DMS53 treated with DMSO at 0.1 percent for 48 hours (cell line): Measurements from ENCODE around the gene FOXG1.

ENCODE experiments used
- DNase-seq: peaks from one replicate; lab custom pipeline; 2025; ENCODE audit not compliant: unreplicated experiment; lab: John Stamatoyannopoulos, UW

The FOXG1 gene

DNA sequence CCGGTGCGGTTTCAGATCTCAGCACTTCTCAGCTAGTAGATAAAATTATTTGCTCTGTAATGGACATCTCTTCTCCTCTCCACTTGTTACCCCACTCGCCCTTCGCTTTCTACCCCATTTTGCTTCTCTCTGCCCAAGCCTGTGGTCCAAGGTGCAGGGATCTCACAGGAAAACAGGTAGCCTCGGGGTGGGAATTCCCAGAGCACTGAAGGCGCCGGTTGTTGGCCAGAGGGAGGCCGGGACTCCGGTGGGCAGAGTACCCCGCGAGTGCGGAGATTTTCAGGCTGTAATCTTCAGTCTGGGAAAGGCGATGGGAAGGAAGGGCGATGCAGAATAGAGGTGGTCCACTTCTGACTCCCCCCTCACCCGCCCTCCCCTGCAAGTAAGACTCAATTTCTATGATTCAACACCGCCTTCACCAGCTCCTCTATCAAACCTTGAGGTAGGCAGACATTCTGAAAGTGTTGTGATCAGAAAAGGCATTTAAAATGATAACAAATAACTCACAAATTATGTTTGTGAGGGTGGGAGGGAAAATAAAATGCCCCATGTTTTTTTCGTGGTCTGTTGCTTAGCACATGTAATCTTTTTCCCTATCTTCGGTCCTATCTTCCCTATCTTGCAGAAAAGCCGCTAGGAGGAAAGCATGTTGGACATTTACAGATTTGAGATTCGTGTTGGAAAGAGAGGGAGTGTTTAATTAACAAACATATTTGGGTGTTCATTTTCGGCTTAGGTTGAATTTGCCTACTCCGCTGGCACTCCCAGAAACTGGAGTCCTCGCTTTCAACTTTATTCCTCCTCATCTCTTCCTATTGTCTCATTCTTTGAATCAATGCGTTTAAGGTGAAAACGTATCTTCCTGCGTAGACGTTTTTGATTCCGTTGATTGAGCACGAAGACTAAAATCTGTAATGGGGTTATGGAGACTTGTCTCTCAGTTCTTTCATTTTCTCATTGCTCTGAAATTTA is 8.5 kb downstream of the FOXG1 start:
- no peak for DNase-seq

GRCh38 chr14:28776482-28777266 is 10.1 kb downstream of the FOXG1 start:
- DNase-seq: no peak

- no peak for DNase-seq
These were observed 11.0 kb downstream of the FOXG1 start for GRCh38 chr14:28777471-28778137.

GRCh38 chr14:28778138-28779117 is 11.8 kb downstream of the FOXG1 start:
- no peak for DNase-seq

- DNase-seq: no peak
These were observed 12.9 kb downstream of the FOXG1 start for GRCh38 chr14:28779456-28779855.

DNA sequence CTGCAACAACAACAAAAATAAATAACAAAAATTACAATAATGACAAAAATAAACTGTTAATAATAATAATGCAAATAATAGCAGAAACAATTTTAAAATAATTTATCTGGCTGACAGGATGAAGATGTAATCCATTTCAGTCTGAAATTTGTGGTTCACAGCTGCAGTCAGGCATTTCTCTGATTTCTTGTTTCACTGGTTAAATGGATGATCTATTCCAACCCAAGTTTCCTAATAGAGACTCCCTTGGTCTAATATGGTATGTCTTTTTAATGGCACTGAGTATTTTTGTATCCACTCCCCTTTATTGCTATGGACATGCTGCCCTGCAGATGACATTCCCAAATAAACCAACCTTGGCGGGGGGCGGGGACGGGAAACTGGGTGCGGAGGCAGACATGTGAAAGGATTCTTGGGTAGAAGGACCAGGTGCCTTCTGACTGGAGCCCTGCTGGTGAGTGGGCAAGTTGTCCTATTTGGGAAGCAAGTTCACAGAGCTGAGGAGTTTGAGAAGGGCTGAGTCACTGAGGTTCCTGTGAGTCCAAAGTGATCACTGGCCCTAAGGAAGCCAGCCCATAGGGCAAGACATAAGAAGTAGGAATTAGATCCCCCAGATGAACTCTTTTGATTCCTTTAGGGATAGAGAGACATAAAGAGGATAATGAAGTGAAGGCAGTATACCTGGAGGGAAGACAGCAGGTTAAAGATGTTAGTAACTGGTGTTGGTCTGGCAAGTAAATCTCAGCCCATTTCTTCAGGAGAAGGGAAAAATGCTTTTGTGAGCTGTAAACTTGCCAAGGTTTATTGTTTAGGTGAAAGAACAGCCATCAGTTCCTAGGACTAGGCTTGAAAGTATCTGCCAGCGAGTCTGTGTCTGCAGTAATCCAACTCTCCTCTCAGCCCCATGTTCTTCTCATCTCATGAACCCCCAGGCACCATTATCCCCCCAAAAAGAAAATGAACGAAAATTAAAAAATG is 14.5 kb downstream of the FOXG1 start:
- DNase-seq: no peak

DNA sequence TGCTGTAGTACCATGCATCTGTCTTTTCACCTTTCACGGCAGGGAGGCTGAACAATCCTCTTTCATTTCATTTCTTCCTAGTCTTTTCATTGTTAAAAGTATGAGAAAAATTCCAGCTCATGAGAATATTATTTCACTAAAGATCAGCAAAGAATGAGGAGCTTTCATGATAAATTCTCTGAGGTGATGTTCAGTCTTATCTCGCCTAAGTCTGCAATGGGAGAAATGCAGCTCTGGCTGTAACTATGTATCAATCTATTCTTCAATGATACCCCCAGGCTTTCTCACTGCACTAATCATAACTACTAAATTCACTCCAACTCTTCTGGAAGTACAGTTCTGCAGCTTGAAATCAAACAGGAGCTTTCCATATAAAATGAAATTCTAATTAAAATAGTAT is 15.7 kb downstream of the FOXG1 start:
- DNase-seq: no peak

- DNase-seq: no peak
These were observed 17.1 kb downstream of the FOXG1 start for GRCh38 chr14:28783664-28784063.

- no peak for DNase-seq
These were observed 17.8 kb downstream of the FOXG1 start for GRCh38 chr14:28784096-28785048.

DNA sequence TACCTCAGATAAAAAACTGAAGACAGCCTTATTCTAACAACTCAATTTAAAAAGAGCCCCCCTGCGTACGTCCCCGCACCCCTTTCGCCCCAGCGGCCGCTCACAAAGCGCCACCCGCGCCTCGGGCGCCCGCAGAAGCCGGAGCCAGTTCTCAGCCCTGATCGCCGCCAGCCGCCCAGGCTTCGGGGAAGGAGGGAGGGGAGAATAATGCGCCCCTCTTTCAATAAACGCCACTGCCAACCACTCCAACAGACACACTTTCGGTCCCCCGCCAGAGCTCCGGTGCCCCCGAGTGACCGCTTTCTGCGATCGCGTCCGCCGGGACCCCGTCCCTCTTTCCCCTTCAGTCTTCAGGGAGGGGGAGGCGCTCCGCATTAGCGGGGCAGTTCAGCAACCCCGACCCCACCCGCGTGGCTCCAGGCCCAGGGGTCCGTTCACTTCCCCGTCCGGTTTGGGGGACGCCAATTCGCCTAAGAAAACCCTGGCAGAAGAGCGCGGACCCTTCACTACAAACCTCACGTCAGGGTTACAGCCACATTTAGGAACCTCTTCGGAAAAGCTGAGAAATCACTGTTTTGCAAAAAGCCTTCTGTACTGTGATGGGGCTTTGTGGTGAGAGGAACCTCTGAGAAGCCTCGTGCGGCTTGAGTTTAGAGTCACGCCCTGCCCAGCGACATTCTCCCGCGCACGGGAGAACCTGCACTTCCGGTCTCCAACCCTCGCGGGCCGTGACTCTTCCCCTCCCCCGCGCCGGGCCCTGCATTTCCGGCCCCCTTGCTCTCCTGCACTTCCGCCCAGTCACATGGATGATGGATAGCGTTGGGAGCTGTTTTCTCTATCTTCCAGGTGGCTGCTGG is 18.7 kb downstream of the FOXG1 start:
- DNase-seq: no peak

DNA sequence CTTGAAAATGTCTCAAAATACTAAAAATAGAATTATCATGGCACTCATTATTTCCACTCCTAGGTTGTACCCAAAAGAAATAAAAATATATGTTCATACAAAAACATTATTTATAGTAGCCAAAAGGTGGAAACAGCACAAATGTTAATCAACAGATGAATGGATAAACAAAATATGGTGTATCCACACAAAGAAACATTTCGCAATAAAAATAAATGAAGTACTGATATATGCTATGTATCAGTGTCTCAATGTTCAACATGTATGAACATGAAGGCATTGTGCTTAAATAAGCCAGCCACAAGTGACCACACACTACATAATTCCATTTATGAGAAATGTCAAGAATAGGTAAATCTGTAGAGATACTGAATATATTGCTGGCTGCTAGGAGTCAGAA is 40.9 kb downstream of the FOXG1 start:
- DNase-seq: no peak

DNA sequence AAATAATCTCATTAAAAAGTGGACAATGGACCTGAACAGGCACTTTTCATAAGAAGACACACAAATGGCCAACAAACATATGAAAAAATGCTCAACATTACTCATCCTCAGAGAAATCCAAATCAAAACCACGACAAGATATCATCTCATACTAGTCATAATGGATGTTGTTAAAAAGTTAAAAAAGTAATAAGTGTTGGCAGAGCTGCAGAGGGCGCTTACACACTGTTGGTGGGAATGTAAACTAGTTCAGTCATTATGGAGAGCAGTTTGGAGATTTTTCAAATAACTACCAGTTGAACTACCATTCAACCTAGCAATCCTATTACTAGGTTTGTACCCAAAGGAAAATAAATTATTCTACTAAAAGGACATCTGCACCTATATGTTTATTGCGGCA is 47.2 kb downstream of the FOXG1 start:
- DNase-seq: no peak
